ENCODE results near the gene SHISA5.
"Not testable (repeated sequence)": the region's sequence is repeated elsewhere in the genome, so short reads cannot be mapped to it uniquely, and the experiment has no call there.

The SHISA5 gene

GRCh38 chr3:48519277-48519643 is 15.3 kb upstream of the SHISA5 start:
- DNase-seq (ENCODE audit: low read depth): no peak

DNA sequence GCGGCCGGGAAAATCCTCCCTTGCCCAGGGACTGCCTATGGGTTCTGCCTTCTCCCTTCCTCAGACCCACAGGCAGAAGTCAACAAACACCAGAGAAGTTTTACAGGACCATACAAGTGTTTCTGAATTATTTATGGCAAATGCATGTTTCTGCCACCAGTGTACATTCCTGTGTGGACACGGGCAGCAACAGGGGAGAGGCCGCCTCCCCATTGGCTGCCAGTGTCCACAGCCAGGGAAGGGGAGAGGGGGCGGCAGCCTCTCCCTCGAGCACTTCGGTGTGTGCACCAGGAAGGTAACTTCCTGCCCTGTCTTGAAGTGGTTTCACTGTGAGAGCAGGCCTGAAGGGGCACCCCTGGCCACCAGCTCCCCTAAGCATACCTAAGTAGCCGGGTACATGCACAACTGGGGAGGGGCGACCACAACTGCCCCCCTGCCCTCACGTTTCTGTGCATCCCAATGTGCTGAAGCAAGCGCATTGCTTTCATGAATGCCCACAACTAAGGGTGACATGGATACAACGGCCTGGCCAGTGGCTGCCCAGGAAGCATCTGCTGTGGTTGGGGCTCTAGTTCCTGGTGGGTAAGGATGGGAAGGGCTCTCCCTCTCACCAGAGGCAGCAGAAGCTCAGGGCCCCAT is 14.8 kb upstream of the SHISA5 start:
- DNase-seq (ENCODE audit: low read depth): no peak

GRCh38 chr3:48518069-48518468 is 14.1 kb upstream of the SHISA5 start:
- no peak for DNase-seq (ENCODE audit: low read depth)

GRCh38 chr3:48516571-48516970 is 12.6 kb upstream of the SHISA5 start:
- no peak for DNase-seq (ENCODE audit: low read depth)

GRCh38 chr3:48514431-48515227 is 10.7 kb upstream of the SHISA5 start:
- no peak for DNase-seq (ENCODE audit: low read depth)

DNA sequence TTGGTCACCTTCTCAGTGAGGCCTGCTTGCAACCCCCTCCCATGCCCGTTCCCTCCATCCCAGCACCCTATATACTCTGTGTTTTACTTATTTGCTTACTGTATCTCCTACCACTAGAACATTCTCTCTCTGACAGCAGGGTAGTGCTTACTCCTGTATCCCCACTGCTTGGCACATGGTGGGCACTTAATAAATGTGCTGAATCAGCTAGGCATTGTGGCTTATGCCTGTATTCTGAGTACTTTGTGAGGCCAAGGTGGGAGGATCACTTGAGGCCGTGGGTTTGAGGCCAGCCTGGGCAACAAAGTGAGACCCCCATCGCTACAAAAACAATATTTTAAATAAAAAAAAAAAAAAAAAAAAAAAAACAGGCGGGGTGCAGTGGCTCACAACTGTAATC is 7.6 kb upstream of the SHISA5 start:
- no peak for DNase-seq (ENCODE audit: low read depth)

DNA sequence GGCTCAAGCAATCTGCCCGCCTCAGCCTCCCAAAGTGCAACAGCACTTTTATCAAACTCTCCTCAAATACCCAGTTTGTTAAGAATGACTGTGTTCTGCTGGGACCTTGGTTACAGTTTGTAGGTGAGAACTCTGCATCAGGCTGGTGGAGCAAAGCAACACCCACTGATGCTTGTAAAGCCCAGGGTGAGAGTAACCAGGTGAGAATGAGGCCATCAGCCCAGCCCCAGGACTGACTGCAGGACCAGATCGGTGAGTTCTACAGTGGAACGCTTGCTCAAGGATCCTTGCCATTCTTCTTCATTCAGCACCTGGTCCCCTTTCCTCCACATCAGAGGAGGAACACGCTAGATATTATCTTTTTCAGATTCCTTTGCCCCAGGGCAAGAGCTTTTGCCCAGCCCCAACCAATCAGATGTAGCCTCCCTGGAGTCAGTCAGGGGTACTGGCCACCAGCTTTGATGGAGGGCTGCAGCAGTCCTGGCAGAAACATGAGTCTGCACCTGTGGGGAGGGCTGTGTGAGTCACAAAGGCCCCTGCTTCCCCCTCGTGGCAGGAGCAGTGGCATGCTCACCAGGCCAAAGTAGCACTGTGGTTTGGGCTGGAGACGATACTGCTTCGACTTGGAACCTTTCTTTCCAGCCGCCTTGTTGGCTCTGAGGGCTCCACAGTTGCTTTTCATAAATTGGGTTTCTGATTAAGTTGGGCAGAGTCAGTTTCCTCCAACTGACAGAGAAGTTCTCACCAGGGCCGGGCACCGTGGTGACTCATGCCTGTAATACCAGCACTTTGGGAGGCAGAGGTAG is 3.5 kb upstream of the SHISA5 start:
- peak; percentile 53 for DNase-seq (ENCODE audit: low read depth)

DNA sequence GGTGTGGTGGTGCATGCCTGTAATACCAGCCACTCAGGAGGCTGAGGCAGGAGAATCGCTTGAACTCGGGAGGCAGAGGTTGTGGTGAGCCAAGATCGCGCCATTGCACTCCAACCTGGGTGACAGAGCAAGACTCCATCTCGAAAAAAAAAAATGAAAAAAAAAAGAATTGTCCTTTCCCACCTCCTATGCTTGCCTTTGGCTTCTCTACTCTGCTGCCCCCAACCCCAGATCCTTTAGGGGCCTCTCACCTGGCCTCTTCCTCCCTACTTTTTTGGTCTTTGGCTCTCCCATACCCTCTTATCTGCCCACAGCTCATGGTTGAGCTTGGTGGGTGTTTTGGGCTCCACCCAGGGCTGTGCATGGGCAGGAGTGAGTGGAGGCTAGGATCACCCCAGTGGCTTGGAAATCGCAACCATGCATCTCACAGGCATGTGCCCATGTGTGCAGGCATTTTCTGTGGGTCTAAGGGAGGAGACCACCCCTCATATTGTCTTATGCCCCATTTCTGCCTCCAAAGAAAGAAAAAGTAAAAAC is 2.1 kb upstream of the SHISA5 start:
- DNase-seq (ENCODE audit: low read depth): no peak

- DNase-seq (ENCODE audit: low read depth): no peak
Measured at GRCh38 chr3:48505146-48505545, 1.2 kb upstream of the SHISA5 start.

DNA sequence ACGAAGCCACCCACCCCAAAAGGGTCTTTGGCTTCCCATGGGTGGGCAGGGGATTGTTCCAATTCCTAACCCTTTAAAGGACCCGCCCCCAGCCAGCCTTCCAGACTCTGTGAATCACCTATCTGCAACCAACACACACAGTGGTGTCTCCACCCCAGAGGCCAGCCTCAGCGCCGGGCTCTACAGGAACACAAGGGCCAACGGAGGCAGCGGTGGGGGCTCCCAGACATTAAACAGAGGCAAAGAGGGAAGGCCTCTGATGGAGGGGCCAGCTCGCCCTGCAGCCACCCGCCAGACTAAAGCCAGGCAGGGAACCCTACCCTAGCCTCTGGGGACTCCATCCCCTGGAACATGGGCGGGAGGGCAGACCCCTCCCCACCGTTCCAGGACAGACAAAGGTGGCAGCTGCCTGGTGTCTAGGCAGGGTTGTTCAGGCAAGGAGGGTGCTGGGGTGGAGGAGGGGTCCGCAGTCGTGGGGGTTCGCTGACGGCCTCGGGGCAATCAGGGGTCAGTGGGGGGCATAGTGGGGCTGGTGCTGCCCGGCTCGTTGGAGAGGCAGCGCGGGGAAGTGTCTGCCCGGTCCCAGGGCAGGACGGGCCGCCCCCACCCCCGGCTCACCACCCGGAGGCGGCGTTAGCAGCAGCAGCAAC is 448 bp downstream of the SHISA5 start:
- DNase-seq (ENCODE audit: low read depth): no peak

GRCh38 chr3:48502728-48503168 is 1.2 kb downstream of the SHISA5 start:
- DNase-seq (ENCODE audit: low read depth): no peak

DNA sequence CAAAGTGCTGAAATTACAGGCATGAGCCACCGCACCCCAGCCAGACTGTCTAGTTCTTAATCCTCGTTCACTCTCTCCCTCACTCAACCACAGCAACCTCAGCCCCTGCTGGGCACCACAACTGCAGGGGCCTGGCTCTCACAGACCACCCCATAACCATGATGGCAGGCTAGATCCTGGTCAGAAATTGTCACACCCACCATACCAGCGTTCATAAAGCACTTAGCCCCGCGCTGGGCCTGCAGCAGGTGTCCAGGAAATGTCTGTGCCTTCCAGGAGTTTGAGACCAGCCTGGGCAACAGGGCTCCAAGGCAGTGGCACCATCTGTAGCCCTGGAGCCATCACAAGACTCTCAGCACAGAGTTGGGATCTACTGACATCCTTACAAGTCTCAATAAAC is 1.9 kb downstream of the SHISA5 start:
- no peak for DNase-seq (ENCODE audit: low read depth)

DNA sequence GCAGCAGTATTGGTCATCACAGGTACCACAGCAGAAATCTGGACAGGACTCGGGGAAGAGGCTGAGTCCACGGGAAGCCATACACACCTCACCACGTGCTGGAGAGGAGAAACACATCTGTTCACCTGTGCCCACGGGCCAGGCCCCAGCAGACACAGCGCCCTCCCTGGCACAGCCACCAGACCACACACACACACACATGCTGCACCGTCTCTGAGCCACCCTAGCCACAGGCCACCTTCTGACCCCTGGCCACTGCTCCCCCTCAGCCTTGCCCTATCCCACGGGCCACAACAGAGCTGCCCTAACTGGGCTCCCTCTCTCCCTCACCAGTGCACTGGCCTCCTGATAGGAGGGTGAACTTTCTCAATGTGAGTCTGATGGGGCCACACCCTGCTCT is 2.8 kb downstream of the SHISA5 start:
- DNase-seq (ENCODE audit: low read depth): no peak

DNA sequence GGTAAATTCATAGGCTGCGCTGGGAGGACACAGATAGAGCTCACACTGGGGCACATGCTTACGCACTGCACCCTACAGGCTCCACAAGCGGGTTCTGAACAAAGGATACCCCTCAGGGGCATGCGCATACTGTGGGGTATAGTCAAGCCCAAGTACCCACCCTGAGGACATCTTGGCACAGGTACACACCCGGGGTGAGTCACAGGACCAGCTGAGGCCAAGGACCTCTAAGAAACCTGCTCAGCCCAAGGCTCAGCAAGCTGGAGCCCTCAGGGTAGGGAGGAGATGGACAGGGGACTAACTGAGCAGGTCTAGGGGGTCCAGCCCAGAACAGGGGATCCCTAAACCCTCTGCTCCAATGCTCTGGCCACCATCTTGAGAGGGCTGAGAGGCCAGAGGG is 3.3 kb downstream of the SHISA5 start:
- no peak for DNase-seq (ENCODE audit: low read depth)

DNA sequence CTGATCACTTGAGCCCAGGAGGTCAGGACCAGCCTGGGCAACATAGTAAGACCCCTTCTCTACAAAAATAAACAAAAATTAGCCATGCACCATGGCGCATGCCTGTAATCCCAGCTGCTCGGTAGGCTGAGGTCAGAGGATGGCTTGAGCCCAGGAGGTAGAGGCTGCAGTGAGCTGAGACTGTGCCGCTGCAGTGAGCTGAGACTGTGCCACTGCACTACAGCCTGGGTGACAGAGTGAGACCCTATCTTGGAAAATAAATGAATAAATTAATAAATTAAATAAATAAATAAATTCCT is 10.8 kb downstream of the SHISA5 start:
- DNase-seq (ENCODE audit: low read depth): no peak

- DNase-seq (ENCODE audit: low read depth): no peak
Measured at GRCh38 chr3:48492461-48493202, 11.3 kb downstream of the SHISA5 start.

DNA sequence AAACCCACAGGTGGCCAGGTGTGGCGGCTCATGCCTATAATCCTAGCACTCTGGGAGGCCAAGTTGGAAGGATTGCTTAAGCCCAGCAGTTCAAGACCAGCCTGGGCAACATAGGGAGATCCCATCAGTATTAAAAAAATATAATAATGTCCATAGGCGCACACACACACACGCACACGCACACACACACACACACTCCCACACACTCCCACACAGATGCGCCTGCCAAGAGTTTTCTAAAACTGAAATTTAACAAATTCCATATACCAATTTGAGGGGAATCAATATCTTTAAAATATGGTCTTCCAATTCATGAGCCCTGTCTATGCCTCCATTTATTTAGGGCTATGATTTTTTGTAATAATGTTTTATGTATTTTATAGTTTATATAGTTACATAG is 17.0 kb downstream of the SHISA5 start:
- DNase-seq (ENCODE audit: low read depth): no peak

- DNase-seq (ENCODE audit: low read depth): not testable (repeated sequence)
Measured at GRCh38 chr3:48482822-48483221, 21.2 kb downstream of the SHISA5 start.

DNA sequence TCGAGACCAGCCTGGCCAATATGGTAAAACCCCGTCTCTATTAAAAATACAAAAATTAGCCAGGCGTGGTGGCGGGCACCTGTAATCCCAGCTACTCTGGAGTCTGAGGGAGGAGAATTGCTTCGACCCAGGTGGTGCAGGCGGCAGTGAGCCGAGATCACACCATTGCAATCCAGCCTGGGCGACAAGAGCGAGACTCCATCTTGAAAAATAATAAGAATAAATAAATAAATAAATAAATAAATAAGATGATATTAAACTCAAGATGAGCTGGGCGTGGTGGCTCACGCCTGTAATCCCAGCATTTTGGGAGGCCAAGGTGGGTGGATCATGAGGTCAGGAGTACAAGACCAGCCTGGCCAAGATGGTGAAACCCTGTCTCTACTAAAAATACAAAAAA is 23.1 kb downstream of the SHISA5 start:
- not testable (repeated sequence) for DNase-seq (ENCODE audit: low read depth)

- no peak for DNase-seq (ENCODE audit: low read depth)
Measured at GRCh38 chr3:48478626-48479555, 25.1 kb downstream of the SHISA5 start.
